GM19025 (cell line): ENCODE results near the gene AADAC.
"Not testable (repeated sequence)": the region's sequence is repeated elsewhere in the genome, so short reads cannot be mapped to it uniquely, and the experiment has no call there.

ENCODE experiments used
- ATAC-seq: cut with Tn5 transposase; IDR thresholded peaks from one replicate; pipeline ENCODE4 v1.9.1; 2021; ENCODE audit warnings: mild to moderate bottlenecking, low read depth, moderate library complexity; ENCODE audit not compliant: unreplicated experiment

The AADAC gene

DNA sequence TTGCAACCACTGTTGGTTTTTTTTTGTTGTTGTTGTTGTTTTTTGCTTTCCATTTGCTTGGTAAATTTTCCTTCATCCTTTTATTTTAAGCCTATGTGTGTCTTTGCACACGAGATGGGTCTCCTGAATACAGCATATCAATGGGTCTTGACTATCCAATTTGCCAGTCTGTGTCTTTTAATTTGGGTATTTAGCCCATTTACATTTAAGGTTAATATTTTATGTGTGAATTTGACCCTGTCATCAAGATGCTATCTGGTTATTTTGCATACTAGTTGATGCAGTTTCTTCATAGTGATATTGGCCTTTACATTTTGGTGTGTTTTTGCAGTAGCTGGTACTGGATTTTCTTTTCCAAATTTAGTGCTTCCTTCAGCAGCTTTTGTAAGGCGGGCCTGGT is 36.1 kb downstream of the AADAC start:
- ATAC-seq: not testable (repeated sequence)

DNA sequence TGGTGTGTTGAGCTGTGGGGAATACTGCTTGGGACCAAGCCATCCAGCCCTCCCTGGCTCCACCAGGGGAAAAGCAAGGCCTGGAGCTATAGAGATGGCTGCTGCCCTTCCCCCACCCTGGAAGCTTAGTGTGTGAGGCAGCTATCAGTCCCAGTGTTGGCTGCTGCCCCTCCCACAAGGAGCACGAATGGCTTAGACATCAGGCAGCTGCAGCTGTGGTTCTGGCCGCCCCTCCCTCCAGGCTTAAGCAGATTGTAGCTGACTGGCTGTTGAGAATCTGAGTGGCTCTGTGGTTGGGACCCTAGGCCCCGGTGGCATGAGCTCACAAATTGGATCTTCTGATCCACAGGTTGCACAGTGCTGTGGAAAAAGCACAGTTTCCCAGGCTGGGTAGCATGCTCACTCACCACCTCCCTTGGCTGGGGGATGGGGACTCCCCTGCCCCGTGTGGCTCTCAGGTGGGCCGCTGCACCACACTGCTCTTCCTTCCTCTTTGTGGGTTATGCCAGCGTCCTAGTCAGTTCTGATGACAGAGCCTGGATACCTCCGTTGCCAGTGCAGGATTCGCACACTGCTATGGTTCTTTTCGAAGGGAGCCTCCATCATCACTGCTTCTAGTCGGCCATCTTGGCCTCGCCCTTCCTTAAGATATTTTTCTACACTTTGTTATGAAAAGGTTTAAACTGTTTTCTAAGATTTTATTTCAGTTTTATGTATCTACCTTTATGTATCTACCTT is 38.3 kb downstream of the AADAC start:
- ATAC-seq: no peak

DNA sequence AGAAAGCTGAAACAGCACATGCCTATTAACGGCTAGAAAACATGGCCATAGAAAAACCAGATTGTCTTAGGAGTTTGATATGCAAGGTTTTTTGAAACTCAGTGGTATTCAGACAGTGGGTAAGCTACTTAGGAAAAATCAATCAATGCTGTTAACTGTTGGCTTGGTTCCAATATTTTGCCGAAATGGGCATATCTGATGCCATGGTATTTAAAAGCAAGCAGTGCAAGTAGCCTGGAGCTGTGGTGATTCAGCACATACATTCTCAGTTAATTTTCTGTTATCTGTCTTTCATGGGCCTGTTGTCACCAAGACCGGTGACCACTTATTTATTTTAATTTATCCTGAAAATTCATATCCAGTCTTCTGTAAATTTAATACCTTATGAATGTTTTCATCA is 42.2 kb downstream of the AADAC start:
- ATAC-seq: no peak

DNA sequence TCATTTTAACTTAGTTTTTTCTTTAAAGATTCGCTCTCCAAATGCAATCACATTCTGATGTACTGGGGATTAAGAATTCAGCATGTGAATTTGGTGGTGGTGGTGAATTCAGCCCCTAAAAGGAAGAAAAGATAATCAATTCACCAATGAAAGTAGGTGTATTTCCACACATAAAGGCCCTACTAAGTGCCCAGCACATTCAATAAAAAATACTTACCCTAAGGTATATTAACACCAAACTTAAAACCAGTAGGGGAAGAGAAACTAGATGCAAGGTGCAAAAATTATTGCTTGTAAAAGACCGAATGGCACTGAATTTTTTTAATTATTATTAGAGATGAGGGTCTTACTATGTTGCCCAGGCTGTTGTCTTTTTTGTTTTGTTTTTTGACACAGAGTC is 42.7 kb downstream of the AADAC start:
- ATAC-seq: no peak

DNA sequence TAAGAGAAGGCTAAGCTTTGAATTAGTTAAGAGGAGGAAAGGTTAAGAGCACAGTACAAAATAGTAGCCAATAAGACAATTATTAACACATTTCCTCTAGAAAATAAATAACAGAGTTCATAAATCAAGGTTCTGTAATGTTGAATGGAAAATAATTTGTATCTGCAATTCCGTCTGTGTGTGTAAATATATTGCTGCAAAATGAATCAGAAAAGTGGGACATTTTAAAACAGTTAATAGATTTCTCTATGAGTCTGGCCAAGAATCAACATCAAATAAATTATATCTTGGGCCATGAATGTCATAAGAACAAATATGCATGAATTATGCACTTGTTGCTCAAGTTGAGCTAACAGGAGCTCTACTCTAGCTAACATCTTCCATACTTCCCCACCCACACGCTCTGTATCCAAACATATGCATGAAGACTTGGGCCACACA is 45.3 kb downstream of the AADAC start:
- ATAC-seq: no peak

DNA sequence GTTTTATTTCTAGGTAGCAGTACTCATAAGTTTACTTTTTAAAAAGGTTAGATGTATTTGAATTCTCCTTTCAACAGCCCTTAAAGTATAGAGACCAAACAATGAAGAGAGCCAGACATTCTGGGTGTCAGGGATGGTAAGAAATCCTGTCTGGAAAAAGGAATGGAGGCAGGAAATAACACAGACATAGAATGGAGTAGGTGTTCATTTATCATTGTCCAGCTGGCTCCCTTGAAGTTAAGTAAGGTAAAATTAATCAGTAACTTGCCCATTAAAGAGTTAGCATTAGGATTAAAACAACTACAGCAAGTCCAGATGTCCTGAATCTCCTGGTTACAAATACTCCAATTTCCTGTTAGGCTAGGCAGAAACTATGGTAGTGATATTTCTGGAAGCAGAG is 46.0 kb downstream of the AADAC start:
- no peak for ATAC-seq

DNA sequence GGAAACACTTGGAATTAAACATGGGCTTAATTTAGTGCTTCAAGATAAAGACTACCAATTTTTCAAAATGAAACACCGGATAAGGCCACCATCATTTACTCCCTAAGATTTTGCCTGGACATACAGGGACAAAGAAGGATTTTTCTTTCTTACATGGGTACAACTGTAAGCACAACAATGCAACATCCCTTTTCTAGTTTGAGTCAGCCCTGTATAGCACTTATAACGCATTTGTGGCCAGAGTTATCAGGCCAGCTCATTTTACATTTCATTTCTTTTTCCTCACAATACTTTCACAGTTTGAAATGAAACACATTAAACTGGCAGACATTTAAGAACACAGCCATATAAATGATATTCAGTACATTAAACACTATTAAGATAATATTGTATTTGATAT is 49.7 kb downstream of the AADAC start:
- no peak for ATAC-seq

DNA sequence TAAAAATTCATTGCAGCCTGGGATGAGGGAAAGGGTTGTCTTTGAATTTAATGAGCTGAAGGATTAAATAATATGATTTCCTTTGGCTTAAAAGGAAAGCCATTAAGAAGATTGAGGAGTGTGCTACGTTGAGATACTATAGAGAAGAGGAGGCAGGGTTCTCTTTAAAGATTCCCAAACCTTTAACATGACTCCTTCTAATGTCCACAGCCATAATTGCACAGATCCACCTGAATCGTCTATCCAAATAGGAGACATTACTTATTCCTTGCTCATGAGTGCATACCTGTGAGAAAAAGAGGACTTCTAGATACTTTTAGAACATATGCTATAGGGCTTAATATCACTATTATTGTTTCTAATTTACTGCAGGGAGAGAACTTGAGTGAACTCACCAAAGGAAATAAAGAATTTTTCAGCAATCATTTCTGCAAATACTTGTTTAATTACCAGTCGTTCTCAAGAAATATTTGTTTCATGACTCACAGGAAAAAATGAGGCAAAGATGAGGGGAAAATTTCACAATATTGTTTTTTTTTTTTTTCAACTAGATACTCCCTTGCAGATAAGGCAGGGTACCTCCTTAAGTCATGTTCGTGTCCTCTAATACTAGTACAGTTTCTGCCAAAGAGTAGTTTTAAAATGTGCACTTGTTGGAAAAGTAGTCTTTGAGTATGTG is 50.6 kb downstream of the AADAC start:
- ATAC-seq: no peak

DNA sequence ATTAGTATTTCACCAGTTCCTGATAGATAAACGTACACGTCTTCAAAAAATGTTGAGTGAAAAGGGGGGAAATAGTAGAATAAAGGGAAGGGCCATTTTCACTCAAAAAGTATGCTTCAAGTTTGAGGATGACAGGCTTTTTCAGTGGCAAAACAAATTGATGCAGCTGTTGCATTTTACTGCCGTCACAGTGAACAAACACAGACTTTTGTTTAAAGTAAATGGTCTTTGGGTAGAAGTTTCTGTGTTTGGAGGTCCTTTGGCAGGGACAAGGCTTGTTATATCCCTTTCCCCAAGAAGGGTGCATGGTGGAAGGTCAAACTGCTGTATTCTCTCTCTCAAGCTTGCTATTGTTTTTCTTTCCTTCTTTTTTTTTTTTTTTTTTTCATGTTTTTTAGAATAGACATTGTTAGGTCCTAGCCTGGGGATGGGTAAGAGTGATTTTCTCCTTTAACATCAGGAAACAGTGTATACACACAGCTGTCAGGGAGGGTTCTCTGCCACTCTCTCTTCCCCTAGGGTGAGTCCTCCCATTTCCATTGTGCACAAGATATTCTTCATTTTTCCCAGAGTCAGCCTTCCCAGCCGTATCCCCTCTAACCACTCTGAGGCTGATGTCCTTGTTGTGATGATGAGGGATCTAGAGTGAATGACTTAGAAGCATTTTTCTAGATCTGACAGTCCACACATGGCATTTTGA is 52.9 kb downstream of the AADAC start:
- ATAC-seq: no peak

DNA sequence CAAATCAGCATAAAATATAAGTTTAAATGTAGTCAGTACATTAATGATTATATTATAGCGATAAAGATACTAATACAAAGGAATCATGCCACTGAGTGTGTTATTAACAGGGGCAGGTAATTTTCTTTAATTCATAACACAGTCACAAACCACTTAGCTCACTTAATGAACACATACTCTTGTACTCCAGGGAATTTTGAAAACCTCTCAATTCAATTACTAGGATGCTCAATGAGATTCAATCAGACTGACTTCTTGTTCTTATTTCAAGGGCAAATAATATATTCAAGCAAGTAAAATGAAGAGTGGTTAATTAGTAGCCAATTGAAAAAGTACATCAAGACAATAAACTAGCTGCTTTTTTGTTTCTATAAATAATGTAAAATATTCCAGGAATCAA is 53.8 kb downstream of the AADAC start:
- ATAC-seq: no peak

DNA sequence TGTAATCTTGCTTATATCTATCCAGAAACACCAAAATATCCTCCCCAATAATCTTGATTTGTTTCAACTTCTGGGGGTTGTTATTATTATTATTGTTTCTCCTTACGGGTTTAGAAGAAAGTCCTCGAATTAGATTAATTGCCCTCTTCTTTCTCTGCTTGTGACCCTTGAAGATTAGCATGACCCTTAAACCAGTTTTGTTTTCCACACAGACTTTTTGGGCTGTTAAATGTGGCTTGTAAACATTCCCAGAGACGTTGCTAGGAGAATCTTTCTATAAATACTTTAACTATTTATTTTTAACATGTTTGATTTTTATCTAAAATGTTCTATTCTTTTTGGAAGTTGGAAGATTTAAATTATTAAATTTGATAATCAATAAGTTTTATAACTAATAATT is 55.3 kb downstream of the AADAC start:
- ATAC-seq: no peak

DNA sequence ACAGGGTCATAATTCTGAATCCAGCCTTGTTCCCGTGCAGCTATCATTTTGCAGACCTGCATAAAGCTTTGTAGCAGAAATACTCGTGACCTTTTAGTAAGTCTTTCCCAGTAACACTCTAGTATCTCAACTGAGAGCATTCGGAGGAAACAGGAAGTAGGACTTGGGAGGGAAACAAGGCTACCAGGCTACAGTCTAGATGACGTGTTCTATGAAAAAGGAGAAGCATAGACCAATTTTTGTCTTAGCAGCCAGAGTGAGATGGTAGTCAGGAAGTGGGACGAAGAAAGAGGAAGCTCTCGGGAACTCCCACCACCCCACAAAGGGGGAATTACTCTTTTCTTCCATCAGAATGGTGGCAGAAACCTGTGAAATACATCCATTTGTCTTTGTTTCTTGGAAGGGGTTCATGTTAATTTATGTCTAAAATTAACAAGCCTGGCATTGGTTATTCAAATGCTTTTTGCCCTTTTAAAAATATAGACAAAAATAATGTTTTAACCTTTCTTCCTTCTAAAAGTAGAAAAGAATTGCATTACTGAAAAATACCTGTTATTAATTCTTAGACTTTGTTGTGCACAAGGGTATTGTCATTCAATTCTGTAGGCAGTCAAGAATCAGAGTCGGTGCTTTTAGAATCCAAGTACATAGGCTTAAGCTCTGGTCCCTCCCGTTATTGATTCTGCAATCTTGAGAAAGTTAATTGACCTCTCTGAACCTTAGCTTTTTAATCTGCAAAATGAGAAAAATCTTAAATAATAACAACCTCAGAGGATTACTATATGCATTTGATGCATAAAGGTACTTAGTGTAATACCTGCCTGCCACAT is 57.9 kb downstream of the AADAC start:
- peak; percentile 61 for ATAC-seq

DNA sequence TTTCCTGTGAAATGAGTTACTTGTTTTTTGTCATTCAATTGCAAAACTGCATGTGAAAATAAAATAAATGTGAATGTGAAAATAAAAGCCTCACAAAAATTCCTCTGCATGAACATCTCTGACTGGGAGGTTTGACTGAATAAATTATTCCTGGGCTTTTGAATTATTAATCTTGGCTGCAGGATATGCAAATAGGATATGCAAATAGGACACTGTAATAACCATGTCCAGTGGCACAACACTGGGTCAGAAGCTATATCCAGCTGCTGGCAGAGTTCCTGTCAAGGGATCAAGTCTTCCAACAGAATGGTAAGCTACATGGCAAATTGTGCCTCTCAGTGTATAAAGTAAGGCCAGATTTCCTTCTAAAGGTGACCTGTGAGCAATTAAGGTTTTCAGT is 59.5 kb downstream of the AADAC start, which contains the start of gene SUCNR1:
TSS of gene SUCNR1 (plus strand) at position 246 of the 400 bp plus-strand sequence. CDS start 6,250 bp downstream, outside the sequence.
- ATAC-seq: no peak

DNA sequence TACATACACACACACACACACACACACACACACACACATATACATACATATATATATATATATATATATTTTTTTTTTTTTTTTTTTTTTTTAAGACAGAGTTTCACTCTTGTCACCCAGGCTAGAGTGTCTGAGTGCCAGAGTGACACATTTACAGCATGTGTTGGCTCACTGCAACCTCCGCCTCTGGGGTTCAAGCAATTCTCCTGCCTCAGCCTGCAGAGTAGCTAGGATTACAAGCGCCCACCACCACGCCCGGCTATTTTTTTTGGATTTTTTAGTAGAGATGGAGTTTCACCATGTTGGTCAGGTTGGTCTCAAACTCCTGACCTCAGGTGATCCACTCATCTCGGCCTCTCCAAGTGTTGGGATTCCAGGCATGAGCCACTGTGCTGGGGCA is 60.2 kb downstream of the AADAC start:
- ATAC-seq: not testable (repeated sequence)

DNA sequence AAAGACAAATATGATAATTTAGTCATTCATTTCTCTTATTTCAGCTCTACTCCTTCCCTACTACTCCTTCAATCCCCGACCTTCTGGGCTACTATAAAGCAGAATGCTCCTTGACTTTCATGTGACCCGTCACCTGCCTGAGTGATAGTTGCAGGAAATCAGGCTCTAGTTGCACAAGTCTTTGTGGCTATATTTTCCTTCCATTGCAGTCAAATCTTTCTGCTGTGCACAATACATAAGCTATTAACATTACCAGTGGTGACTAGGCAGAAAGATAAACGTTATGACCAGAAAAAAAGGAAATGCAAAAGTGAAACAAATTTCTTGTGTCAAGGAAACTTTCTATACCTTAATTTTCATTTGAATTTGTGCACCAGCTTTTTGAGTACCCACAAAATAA is 61.8 kb downstream of the AADAC start:
- peak; percentile 61 for ATAC-seq

DNA sequence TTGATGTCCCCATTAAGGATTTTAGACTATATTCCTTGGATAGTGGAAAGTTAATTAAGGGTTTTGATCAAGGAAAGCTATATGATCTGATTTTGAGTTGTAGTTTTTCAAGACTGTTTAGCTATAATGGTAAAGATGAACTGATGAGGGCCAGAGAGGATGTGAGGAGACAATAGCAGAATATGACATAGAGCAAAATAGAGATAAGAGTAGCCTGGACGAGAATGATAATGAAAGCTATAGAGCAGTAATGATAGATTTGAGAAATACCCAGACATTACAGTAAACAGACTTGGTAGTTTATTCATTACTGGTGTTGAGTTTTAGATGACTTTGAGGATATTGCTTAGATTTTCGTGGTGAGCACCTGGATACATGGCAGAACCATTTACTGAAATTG is 63.4 kb downstream of the AADAC start:
- no peak for ATAC-seq
